Fibroblast of skin of abdomen (primary cell): ENCODE results near the gene HACD2.

Experiments used
- DNase-seq: peaks from one replicate; pipeline ENCODE4 v3.0.0-alpha.2; 2013

Gene HACD2

GRCh38 chr3:123480428-123480827, 104.4 kb downstream of the HACD2 start:
- no peak for DNase-seq

DNA sequence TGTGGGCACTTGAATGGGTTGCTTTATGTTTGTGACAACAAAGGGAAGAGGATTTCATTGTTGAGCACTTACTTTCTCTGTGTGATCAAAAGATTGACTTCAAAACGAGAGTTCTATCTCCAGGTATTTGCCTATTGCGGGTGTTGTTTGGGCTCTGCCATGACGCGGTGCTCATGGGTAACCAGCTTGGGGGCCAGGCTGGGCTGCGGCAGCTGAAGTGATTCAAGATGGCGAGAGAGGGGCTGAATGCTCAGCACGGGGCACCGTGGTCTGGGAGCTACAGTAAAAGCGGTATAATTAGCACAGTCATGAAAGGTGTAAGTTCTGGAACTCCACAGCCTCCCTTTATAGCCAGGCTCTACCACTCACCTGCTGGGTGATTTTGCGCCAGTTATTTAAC, 105.0 kb downstream of the HACD2 start:
- DNase-seq: no peak

- no peak for DNase-seq
Measured at GRCh38 chr3:123478314-123478713, 106.5 kb downstream of the HACD2 start.

DNA sequence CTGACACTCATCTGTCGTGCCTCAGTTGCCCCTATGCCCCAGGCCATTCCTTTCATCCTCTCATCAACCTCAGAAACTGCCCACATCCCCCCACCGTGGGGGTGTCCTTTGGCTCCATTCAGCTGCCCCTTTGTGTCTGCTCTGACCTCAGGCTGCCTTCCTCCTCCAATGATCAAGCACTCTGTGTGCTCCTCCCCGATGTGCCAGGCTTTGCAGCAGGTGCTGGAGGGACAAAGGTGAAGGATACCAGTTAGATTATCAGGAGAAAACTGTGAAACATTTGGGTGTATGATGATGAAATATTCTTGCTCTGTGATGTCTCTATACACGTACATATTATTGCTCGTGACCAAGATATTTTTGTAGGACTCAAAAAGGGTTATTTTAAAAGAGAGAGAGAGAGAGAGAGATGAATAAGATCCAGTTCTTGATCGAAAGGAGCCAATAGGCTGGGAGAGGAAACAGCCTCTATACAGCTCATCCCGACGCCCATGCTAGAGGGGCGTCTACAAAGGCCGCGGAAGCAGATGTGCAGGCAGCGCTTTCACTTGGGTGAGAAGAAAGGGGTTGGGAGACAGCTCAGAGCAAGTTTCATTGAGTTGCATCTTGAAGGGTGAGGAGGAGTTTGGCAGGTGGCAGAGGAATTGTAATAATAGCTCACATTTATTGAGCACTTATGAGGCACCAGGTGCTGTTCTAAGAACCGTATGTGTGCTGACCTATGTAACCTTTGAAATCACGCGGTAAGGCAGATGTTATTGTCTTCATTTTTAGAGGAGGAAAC, 107.7 kb downstream of the HACD2 start:
- no peak for DNase-seq

DNA sequence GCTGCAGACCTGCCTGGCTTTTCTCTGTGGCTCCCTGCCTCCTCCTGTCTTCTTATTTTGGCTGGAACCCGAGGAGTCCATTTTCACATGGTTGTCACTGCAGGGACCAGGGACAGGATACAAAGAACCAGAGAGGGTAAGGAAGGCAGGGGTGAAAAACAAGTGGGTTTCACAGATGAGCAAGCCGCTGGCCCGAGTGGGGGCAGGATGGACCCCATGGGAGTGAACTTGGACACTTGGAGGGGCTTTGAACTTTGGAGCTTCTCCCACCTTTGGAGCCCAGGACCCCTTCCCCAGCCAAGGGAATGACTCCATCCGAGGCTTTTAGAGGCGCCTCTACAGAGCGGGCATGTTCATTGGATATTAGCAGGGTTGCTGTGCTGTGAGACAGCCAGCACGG, 109.1 kb downstream of the HACD2 start:
- DNase-seq: no peak

GRCh38 chr3:123471106-123471505, 113.7 kb downstream of the HACD2 start:
- DNase-seq: no peak

GRCh38 chr3:123469323-123469995, 115.4 kb downstream of the HACD2 start:
- DNase-seq: no peak

DNA sequence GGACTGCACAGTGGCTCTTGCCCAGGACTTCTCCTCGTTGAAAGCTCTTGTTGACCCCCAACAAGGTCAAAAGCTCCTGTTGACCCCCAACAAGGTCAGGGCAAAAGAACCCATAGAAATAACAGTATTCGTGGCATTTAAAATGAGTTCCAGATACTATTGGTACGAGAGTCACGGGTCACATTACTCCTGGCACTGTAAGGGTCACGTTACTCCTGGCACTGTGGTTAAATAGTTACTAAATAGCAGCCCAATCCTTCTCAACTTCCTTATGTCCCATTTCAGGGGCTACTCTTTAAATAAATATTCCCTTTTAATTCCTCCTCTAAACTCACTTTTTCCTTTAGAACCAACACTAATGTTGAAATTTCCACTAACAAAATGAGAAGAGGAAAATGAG, 117.8 kb downstream of the HACD2 start:
- no peak for DNase-seq

DNA sequence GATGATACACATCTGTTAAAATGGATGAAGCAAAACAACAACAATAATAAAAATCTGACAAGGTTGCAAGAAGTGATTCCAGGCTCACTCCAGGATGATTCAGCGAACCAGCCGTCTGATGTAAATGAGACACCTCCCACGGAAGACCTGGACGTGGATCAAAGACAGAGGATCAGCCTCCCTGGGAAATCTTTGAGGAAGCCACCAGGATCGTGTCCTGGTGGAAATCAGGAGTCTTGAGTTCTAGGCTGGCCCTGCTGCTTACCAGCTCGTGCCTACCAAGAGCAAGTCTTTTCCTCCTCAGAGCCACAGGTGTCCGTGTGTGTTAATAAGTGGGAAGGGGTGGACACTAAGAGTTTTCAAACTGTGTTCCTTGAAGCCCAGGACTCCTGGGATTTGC, 120.6 kb downstream of the HACD2 start:
- no peak for DNase-seq

GRCh38 chr3:123459862-123460261, 125.0 kb downstream of the HACD2 start:
- DNase-seq: no peak

DNA sequence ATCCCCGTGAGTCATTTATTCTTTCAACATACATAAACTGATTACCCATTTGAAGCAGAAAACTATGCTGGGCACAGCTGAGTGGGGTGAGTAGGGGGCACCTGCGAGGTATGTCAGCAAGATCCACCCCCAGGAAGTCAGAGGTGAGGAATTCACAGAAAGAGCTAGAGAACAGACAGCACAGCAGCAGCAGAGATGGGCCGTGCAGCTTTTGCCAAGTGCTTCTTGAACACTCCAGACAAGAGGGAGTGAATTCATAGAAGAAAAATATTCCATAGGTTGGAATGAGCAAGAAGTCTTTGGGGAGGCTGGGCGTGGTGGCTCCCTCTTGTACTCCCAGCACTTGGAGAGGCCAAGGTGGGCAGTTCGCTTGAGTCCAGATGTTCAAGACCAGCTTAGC, 126.6 kb downstream of the HACD2 start:
- DNase-seq: no peak

- no peak for DNase-seq
Measured at GRCh38 chr3:123457841-123458240, 127.0 kb downstream of the HACD2 start.

- no peak for DNase-seq
Measured at GRCh38 chr3:123453675-123454074, 131.2 kb downstream of the HACD2 start.

- DNase-seq: no peak
Measured at GRCh38 chr3:123451186-123451585, 133.7 kb downstream of the HACD2 start.

DNA sequence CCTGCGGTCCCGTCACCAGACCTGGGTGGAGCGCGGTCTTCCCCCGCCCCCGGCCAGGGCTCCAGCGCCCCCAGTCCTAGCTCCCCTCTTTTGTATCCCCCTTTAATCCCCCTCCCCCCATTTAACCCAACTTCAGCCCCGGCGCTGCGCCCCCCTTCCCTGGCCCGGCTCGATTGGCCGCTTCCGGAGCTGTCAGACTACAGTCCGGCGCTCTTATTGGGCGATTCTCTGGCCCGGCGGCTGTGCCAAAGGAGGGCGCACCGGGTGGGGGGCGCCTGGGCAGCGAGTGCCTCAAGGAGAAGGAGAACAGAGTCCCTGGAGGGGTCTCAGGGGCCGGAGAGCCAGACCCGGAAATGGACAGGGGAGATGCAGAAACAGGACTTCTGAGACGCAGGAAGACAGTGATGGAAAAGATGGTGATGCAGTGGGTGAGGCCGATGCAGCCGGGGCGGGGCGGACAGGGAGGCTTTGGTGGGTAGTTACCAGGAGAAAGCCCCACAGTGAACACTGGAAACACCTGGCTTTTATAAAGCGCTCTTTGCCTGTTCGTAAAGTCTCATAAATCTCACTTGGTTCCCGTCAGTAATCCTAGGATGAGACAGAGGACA, 134.8 kb downstream of the HACD2 start:
- DNase-seq: no peak

DNA sequence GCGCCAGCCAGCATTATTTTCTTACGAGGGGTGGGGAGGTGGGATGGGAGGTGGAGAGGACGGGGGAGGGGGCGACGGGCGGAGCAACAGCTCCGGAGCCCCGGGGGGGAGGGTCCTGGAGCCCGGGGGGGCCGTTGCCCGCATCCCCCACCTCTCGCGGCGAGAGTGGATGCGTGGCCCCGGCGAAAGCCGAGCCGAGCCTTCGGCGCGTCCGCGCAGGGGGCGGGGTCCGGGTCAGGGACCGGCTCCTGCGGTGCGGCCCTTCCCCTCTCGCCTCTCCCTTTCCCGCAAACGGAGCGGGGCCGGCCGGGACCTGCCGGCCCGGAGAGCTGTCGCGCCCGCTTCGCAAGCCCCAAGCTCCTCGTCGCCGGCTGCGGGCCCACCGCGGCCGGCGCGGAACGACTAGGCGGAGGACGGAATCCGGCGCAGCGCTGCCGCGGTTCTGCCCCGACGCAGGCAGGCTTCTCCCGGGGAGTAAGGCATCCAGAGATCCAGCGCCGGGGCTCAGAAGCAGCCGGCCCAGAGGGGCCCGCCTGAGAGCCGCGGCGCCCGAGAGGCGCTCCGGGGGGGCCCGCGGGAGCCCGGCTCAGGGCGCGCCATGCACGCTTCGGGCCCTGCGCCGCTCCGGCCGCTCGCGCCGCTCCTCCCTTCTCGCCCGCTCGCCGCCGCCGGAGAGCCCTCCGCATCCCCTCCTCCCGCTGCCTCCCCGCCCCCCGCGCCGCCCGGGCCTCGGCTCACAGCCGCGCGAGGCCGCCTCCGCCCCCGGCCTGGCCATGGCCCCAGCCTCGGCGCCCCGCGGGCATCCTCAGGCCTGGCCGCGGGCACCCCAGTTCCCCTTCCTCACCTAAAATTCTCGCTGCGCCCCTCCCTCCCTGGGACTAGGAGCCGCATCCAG, 135.5 kb downstream of the HACD2 start:
- peak; percentile 14 for DNase-seq

- no peak for DNase-seq
Measured at GRCh38 chr3:123448536-123449101, 136.2 kb downstream of the HACD2 start, which contains the start of gene ADCY5. ADCY5 (minus strand) TSS chr3:123449090; CDS start chr3:123448545, 545 bp downstream.

DNA sequence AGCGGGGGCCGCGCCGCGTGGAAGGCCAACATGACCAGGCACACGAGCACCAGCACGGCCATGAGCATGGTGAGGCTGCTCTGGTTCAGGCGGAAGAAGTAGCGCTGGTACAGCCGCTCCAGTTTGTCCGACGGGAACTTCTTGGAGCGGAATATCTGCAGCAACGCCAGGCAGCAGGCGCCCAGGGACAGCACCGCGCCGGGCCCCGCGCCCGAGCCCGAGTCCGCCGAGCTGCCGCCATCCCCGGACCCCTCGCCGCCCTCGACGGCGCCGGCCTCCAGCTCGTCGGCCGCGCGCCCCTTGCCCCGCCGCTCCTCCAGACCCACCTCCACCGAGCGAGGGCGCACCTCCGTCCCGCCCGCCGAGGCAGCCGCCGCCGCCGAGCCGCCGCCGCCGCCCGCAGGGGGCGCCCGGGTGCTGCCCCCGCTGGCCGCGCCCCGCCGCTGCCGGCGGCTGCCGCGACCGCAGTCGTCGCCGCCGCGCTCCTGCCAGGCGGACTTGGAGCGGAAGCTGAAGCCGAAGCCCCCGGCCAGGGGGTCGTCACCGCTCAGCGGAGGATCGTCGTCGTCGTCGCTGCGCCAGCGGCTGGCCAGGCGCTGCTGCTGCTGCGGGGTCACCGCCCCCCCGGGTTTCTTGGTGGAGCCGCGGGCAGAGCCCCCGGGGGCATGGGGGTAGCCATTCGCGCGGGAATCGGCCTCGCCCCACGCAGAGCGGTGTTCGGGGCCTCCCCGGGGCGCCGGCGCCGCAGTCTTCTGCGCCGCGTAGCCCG, 136.9 kb downstream of the HACD2 start:
- no peak for DNase-seq

GRCh38 chr3:123447416-123447748, 137.5 kb downstream of the HACD2 start:
- DNase-seq: no peak

- no peak for DNase-seq
Measured at GRCh38 chr3:123446610-123447109, 138.2 kb downstream of the HACD2 start.

DNA sequence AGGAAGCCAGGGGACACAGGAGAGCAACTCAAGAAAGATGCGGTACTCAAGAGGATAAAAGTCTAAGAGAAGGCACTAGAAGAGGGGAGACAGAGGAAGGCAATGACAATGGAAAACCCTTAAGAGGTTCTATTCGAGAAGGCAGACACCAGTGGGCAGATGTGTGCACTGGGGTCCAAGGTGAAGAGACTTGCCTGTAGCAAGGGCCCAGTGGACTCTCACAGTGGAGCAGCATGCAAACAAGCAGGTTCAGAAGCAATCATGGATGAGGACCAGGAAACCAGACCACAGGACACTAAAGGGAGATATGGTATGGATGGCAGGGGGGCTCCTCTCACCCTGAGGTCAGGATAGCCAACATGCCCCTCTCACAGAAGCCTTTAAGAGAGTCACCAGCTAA, 138.6 kb downstream of the HACD2 start:
- DNase-seq: no peak

GRCh38 chr3:123445702-123446101, 139.2 kb downstream of the HACD2 start:
- no peak for DNase-seq
